HG03469 (cell line): ENCODE measurements around the gene HNRNPH1.

Experiments used
- ATAC-seq: cut with Tn5 transposase; IDR thresholded peaks from one replicate; pipeline ENCODE4 v1.9.1; 2021; ENCODE audit warnings: mild to moderate bottlenecking, moderate library complexity, moderate number of reproducible peaks; ENCODE audit not compliant: unreplicated experiment

Gene HNRNPH1

DNA sequence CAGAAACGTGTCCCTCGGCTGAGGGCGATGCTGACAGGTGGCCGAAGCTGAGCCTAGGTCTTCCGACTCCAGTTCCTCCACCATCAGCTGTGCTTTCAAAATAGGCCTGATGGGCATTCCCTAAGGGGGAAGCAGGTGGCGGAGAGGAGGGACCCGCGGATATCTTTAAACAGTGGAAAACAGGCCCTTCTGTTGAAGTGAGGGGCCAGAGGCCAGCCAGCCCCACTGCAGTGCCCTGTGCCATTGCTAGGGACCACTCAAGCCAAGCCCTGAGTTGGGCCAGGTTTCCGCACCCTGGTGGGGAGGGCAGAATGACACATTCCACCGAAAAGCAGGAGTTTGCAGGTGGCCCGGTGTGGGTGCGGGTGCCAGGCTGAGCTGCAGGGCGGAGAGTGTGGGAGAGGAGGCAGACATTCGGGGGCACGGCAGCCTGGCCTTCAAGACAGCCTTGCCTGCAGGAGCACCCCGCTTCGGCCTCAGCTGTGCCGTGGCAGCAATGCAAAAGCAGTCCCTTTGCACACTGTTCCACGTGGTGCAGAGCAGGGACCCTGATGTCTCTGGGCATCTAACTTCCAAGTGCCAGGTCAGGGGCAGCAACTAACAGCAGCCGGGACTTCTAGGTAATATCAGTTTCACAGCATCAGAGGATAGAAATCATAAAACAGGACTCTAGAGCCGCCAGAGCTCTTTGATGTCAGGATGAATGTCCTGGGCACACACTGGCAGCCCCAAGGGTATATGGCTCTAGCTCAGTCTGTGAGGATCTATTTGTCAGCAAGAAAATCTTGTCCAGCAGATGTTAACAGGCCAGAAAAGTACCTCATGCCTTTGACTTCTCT, 17.2 kb downstream of the HNRNPH1 start:
- no peak for ATAC-seq

DNA sequence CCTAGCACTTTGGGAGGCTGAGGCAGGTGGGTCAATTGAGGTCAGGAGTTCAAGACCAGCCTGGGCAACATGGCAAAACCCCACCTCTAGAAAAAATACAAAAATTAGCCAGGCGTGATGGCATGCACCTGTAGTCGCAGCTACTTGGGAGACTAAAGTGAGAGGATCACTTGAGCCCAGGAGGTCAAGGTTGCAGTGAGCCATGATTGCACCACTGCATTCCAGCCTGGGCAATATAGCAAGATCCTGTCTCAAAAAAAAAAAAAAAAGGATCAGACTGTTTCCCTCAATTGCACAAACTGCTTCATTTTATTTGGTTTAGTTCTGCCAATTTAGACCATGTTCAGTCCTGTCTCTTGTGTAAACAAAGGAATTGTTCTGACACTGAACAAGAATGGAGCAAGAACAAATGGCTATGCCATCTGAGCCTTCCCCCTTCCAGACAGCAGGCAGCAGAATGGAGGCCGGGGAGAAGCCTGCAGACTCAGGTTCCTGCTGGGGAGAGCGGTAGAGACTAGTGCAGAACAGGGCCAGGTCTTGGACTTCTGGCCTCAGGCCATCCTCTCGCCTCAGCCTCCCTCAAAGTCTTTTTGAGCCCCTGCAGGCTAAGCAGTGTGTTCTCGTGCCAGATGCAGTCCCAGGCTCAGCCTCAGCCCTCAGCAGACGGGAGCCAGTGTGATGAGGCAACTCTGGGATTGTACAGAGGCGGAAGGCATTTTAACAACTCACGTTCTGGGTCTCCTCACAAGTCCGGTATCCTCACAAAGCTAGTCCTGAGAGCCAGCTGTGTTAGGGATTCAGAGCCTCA, 18.2 kb downstream of the HNRNPH1 start:
- no peak for ATAC-seq

DNA sequence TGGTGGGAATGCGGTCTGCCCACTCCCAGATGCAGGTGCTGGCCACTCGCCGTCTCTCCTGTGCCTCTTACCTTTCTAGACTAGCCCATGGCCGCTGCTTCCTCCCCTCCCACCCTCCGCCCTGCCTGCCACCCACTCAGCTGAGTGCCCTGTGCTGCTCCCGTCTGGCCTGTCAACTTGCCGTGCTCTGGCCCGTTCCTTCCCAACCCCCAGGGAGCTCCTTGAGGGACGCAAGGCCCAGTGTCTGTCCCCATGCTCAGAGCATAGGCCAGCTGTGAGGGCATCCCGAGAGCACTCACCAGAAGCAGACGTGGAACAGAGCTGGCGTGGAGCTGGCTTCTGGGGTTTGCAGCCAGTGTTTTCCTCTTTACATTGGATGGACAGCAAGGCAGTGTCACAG, 20.2 kb downstream of the HNRNPH1 start:
- ATAC-seq, result no peak

DNA sequence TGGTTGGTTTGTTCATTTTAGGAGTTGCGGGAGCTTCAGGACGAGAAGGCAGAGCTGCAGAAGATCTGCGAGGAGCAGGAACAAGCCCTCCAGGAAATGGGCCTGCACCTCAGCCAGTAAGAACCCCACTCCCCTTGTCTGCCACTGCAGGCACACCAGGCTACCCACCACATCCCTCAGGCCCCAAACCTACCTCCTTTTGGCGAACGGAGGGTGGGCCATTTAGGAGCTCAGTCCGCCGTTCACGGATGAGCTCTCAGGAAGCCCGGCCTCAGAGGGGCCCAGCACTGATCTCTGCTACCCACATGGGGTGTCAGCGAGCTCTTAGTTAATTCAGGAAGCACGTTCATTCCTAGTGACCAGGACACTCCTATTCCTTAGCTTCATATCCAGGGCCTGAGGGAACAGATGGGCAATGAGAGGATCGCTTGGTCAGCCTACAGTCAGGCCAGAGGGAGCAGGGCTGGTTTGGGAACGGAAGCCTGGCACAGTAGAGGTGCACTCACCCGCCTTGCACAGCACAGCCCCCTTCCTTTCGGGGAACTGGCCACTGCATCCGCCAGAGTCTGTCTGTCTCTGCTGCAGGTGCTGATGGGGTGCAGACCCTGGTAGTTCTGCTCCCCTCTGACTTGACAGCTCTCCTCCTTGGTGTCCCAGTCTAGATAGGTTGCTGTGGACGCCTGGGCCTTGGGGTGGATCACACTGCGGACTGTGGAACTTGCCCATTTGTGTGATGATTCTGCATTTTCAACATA, 21.4 kb downstream of the HNRNPH1 start:
- no peak for ATAC-seq

DNA sequence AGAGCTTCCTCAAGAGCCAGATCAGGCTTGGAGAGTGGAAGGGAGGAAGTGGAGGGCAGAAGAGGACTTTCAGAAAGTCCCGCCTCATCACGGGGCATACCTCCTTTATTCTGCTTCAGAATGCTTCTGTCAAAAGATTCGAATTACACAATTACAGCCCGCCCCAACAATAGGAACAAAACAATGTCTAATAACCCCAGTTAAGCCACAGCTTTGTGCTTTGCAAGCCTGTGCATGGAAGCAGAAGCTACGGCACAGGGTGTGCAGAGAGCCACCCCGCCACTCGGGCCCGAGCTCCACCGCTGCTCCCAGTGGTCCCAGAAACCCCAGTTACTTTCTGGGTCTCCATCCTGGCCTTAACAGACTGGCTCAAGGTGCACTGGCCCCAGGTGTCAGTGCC, 23.5 kb downstream of the HNRNPH1 start:
- no peak for ATAC-seq

DNA sequence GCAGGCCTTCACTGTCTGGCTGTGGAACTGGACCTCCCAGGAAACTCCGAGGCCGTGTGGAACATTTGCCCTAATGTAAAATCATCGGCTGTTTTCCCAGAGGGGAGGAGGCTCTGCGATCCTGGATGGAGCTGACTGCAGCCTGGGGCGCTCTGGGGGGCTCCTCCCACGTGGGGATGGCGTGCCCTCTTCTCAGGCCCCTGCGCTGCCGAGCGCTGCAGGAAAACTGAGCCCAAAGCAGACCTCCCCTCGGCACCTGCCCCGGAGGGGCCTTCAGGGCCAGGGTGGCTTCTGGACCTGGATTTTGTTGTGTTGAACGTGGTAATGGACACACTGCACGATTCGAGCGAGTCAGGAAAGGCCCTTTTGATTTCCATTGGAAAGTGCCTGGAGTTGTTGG, 23.9 kb downstream of the HNRNPH1 start:
- no peak for ATAC-seq

DNA sequence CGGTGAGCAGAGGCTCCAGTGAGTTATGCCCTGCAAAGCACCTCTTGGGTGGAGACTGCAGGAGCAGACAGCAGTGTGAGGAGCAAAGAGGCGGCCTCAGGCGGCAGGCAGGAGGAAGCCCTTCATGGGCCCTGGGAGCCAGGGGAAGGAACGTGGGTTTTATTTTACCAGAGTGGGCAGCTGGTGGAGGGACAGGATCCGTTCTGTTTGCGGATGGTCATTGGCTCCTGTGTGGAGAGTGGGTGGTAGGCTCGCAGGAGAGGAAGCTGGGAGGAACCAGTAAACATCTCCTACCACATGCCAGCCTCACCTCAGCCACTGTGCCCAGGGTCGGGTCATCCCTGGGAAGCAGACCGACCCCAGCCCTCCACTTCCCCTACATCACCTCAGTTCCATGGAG, 24.4 kb downstream of the HNRNPH1 start:
- ATAC-seq, result no peak

DNA sequence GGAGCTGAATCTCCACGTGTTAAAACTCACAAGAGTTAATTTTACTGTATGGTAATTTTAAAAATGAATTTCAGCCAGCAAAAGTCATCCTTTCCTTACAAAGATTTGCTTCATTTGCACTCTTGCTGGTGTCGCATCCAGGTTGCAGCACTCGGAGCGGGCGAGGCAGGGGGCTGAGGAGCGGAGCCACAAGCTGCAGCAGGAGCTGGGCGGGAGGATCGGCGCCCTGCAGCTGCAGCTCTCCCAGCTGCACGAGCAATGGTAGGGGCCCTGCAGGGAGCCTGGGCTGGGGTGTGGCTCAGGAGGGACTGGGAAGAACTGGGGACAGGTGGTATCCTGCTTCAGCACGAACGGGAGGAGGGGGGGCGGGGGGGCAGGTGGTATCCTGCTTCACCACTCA, 27.1 kb downstream of the HNRNPH1 start:
- ATAC-seq, result no peak

DNA sequence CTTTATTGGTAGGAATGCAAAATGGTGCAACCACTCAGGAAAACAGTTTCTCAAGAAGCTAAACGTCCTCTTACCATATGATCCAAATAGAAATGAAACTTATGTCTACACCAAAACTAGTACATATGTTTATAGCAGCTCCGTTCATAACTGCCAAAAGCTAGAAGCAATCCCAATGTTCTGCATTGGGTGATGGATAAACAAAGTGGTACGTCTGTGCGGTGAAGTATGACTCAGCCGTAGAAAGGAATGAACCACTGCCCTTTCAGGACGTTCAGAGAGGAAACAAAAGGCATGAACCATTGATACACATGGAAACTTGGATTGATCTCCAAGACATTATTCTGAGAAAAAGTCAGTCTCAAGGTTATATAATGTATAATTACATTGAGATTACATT, 27.6 kb downstream of the HNRNPH1 start:
- ATAC-seq, result no peak

DNA sequence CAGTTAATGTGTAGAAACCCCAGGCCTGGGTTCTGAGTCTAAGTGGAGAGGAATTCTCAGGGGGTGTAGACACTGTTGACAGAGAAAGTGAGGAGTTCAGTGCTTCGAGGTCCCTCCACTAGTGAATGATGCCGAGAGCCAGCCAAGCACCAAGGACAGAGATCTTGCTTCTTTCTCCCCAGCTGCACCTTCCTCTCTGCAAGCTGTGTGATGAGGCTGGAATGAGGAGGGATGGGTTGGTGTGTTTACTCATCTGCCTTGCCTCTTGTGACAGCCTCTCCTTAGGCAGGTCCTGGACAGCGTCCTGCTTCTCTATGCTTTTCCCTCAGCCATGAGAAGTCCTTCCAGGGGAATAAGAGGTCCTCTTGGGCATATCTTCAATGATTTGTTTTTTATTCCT, 35.3 kb downstream of the HNRNPH1 start:
- ATAC-seq, result no peak

DNA sequence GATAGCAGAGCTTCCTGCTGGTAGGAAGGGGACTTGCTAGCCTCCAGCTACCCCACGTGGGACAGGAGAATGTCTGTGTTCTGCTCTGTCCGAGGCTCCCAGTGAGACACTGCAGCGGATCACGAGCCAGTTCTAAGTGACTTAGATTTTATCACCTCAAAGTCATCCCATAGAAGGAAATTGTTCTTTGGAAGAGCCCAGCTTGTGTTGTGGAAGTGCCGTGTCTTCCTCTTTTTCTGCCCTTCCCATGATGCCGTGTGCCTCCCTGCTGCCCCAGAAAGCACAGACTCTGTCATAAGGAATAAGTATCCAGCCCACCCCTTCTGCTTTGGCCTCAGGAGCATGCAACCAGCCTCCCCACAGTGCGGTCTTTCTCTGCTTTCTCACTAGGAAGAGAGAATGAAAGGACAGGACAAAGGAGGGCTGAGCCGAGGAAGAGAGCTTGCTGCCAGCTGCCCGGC, 37.5 kb downstream of the HNRNPH1 start:
- no peak for ATAC-seq

DNA sequence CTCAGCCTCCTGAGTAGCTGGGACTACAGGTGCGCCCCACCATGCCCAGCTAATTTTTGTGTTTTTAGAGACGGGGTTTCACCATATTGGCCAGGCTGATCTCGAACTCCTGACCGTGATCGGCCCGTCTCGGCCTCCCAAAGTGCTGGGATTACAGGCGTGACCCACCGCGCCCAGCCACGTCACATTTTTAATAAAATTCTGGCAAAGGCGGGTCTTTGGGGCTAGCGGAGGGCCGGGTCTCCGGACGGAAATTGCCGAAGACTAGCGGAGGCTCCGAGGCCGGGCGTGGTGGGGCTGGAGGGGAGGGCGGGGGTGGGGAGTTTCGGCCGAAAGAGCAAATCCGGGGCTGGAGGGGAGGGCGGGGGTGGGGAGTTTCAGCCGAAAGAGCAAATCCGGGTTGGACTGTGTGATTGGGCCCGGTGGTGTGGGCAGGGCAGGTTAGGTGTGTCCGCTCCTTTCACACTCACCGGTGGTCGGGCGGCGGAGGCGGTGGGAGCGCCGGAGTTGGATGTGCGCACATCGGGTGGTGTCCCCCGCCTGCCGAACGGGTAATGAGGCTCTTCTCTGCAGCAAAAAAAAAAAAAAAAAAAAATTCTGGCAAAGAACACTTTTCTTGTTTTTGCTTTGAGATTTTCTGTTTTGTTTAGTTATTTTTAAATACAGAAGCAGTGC, 46.0 kb downstream of the HNRNPH1 start:
- ATAC-seq, result no peak

DNA sequence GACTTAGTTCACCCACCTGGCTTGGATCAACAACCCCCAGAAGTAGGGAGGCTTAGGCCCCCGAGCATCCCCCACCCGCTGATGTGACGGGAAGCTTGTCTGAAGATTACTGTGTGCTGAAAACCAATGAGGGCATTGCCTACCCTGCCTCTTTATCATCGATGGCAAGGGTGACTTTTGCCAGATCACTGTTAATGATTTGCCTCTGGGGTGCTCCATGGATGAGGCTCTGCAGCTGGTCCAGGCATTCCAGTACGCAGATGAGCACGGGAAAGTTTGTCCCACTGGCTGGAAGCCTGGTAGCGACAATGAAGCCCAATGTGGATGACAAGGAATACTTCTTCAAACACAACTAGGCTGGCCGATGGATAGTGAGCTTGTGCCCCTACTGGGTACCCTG, 51.1 kb downstream of the HNRNPH1 start:
- no peak for ATAC-seq

DNA sequence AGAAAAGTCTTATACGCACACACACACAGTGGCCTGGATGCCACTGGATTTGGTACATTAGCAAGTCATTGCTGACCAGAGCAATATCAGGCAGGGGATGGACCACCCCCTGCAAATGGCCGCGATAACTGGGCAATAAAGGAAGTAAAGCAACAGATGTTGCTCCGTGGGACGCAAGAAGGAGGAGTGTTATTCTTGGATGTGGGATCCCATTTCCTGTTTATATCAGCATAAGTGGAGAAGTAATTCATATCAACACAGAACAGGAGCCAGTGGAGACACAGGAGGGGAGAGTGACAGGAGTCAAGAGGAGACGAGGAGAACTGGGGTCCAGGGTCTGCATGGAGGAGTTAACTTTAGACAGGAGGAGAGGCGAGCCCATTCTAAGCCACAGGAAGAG, 54.8 kb downstream of the HNRNPH1 start:
- no peak for ATAC-seq

DNA sequence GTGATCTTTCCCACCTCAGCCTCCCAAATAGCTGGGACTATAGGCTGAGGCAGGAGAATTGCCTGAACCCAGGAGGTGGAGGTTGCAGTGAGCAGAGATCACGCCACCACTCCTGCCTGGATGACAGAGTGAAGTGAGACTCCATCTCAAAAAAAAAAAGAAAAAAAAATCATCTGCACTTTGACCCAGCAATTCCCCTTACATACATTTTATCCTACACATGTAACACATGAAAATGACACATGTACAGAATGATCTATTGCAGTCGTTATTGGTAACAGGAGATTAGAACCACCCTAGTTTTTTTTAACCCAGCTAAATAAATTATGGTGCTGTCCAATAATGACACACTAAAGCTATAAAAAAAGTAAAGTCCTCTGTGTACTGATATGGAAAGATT, 58.9 kb downstream of the HNRNPH1 start:
- ATAC-seq, result no peak
